Brain microvascular endothelial cell (primary cell): Measurements from ENCODE around the gene BSND.
A peak's percentile ranks its signal among the peaks of the same experiment; 100 is the strongest.

Experiments used
- DNase-seq: peaks from one replicate; pipeline ENCODE4 v3.0.0-alpha.2; 2020
- H3K27ac ChIP-seq: fragments of 250-450 bp; sonication (Bioruptor Pico); 2 replicates; pipeline ENCODE4 v1.5.1; 2020; ENCODE audit warnings: mild to moderate bottlenecking, moderate library complexity
- H3K27me3 ChIP-seq: fragments of 250-450 bp; sonication (Bioruptor Pico); replicated peaks from 2 replicates; pipeline ENCODE4 v1.5.1; 2020; ENCODE audit warnings: mild to moderate bottlenecking
- H3K36me3 ChIP-seq: fragments of 250-450 bp; sonication (Bioruptor Pico); replicated peaks from 2 replicates; pipeline ENCODE4 v1.5.1; 2020; ENCODE audit warnings: mild to moderate bottlenecking
- H3K4me3 ChIP-seq: 2 replicates; pipeline ENCODE4 v1.5.1; 2011; ENCODE audit warnings: low read depth, mild to moderate bottlenecking, control low read depth, low read length, moderate library complexity
- in situ Hi-C: cut with HindIII; loops from 2 replicates; pipeline ENCODE4 v1.10.0; 2017; ENCODE audit warnings: low sequenced_read_pairs, low pct_ligation_motif_present
- TF ChIP-seq, protein P1 (sequence below): IDR thresholded peaks from 2 replicates; pipeline ENCODE4 v1.5.1; 2011; ENCODE audit warnings: low read depth, mild to moderate bottlenecking, moderate library complexity, low read length, control low read depth, inconsistent platforms; ENCODE audit errors: missing control alignments

The BSND gene

DNA sequence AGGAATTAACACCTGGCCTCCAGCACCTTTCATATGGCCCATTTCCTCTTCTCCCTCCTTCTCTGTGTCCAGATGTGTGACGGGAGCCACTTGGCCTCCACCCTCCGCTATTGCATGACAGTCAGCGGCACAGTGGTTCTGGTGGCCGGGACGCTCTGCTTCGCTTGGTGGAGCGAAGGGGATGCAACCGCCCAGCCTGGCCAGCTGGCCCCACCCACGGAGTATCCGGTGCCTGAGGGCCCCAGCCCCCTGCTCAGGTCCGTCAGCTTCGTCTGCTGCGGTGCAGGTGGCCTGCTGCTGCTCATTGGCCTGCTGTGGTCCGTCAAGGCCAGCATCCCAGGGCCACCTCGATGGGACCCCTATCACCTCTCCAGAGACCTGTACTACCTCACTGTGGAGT lies 12.7 kb upstream of the BSND start:
- in situ Hi-C loops, result no loop called here
- H3K27me3 ChIP-seq, result peaks cover 13% of the 10 kb centered on the region
- no peak for DNase-seq
- no peaks in the 10 kb centered on the region for H3K36me3 ChIP-seq
- TF ChIP-seq, protein P1, sequence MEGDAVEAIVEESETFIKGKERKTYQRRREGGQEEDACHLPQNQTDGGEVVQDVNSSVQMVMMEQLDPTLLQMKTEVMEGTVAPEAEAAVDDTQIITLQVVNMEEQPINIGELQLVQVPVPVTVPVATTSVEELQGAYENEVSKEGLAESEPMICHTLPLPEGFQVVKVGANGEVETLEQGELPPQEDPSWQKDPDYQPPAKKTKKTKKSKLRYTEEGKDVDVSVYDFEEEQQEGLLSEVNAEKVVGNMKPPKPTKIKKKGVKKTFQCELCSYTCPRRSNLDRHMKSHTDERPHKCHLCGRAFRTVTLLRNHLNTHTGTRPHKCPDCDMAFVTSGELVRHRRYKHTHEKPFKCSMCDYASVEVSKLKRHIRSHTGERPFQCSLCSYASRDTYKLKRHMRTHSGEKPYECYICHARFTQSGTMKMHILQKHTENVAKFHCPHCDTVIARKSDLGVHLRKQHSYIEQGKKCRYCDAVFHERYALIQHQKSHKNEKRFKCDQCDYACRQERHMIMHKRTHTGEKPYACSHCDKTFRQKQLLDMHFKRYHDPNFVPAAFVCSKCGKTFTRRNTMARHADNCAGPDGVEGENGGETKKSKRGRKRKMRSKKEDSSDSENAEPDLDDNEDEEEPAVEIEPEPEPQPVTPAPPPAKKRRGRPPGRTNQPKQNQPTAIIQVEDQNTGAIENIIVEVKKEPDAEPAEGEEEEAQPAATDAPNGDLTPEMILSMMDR, result no peak
- H3K4me3 ChIP-seq, result no peak overlapping the region
- no peak overlapping the region for H3K27ac ChIP-seq

DNA sequence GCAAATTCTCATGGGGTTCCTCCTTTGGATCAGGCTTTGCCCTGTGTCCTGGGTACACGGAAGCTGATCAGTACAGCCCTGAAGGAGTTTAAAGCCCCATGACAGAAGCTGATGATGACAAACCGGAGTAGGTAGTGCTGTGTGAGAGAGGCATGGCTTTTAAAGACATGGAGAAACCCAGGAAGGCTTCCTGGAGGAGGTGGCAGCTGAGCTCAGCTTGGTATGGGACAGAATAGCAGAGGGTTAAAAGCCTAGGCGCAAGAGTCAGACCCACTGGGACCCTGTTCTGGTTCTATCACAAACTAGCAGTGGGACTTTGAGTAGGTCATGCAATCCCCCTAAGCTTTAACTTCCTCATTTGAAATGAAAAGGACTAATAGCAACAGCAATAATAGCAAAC lies 12.2 kb upstream of the BSND start:
- Histone ChIP-seq H3K4me3 (no peak overlapping the region), H3K36me3 (no peaks in the 10 kb centered on the region), H3K27ac (no peak overlapping the region), H3K27me3 (peaks cover 8% of the 10 kb centered on the region)
- DNase-seq, result no peak
- TF ChIP-seq, protein P1, result no peak
- in situ Hi-C loops, result no loop called here

DNA sequence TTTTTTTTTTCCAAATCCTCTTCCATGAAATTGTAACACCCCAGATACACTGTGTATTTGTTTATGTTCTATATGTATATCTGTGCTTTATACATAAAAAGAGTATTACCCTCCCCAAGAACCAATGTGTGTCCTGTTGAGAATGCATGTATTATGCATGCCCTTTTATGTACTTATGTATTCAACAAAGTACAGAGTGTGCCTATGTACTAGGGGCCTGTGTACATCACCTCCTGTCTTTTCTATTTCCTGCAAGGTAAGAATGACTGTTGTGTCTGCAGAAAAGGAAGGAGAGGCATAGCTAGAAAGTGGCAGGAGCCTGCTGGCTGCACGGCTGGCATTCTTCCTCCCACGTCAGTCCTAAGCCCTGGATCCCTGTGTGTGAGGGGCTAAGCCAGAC lies 11.3 kb upstream of the BSND start:
- H3K27ac ChIP-seq, result no peak overlapping the region
- no peak overlapping the region for H3K4me3 ChIP-seq
- TF ChIP-seq, protein P1, result no peak
- peaks cover 5% of the 10 kb centered on the region for H3K27me3 ChIP-seq
- in situ Hi-C loops, result no loop called here
- no peak for DNase-seq
- H3K36me3 ChIP-seq, result no peaks in the 10 kb centered on the region

DNA sequence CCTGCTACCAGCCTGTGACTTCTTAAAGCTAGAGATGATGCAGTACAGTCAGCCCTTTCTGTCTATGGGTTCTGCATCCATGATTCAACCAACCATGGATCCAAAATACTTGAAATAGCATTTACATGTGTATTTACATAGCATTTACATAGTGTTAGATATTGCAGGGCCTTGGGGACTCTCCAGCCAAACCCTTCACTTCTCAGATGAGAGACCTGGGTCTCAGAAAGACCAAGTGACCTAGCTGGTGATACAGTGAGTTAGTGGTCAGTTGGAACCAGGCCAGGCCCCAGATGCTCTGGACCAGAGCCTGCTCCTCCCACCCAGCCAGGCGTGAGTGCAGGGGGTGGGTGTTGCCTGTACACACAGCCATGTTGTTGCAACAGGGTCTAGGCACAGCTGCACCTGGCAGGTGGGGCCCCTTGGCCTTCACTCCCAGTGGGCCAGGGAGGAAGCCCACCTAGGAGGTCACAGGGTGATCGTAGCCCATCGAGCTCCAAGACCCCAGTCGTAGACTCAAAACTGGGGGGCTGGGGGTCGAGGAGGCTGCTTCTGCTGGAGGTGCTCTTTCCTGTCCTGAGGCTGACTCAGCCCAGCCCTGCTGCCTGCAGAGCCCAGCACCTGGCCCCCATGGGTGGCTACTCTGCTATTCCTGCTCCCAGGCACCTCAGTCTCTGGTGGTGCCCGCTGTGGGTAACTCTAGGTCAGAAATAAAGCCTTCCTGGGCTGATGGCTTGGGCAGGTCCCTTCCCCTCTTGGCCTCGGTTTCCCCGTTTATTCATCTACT lies 10.6 kb upstream of the BSND start:
- Histone ChIP-seq H3K27ac (no peak overlapping the region), H3K36me3 (no peaks in the 10 kb centered on the region), H3K27me3 (peaks cover 5% of the 10 kb centered on the region), H3K4me3 (no peak overlapping the region)
- DNase-seq, result peak; percentile 12
- in situ Hi-C loops, result no loop called here
- TF ChIP-seq, protein P1, result no peak

DNA sequence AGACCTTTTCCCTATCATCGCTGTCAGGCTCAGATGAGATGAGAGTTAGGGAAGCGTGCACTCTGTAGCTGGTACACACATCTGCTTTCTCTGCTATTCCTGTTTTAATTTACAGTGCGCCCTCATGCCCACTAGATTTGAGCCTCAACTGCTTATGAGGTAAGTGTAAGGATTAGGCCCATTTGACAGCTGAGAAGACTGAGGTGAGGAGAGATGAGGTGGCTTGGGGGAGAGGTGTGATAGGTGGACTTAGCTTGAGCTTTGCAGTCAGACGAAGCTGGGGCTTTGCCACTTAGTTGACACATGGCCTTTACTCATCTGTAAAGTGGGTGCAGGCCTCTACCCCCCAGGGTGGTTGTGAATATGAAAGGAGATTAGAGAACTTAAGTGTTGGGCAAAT lies 9.8 kb upstream of the BSND start:
- TF ChIP-seq, protein P1, result no peak
- H3K36me3 ChIP-seq, result no peaks in the 10 kb centered on the region
- in situ Hi-C loops, result no loop called here
- no peak for DNase-seq
- no peak overlapping the region for H3K27ac ChIP-seq
- peaks cover 4% of the 10 kb centered on the region for H3K27me3 ChIP-seq
- H3K4me3 ChIP-seq, result no peak overlapping the region

DNA sequence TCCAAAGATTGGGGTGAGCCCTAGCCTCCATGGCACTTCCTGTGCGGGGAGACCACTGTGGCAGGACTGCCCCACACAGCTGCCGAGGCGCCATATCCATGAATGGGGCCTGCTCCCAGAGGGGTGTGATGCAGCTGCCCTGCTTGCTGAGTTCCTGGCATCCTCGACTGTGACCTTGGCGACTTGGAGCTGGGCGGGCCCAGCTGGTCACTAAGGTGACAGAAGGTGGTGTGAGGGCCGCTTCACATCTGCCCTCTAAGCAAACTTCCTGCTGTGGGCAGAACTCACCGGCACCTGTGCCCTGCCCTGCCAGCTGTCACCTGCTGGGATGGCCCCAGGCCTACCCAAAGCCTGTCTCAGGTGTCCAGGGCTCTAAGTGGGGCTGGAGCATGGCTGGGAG lies 9.3 kb upstream of the BSND start:
- no peak for DNase-seq
- Histone ChIP-seq H3K36me3 (no peaks in the 10 kb centered on the region), H3K27me3 (peaks cover 2% of the 10 kb centered on the region), H3K27ac (no peak overlapping the region), H3K4me3 (no peak overlapping the region)
- TF ChIP-seq, protein P1, result no peak
- in situ Hi-C loops, result no loop called here
